Left lobe of liver (tissue), 2 donors: ENCODE results near the gene TCHH. TPM values are rescaled to one million over a fixed set of nuclear protein-coding genes. Genes with fewer than 3 reads are reported as not detected.

Experiments used
- ATAC-seq: fragments of 200-7000 bp; cut with Tn5 transposase; one replicate; pipeline ENCODE4 v1.9.1; 2020; ENCODE audit warnings: mild to moderate bottlenecking, moderate library complexity
- DNase-seq: peaks from one replicate; pipeline ENCODE4 v3.0.0-alpha.2; 2020; ENCODE audit warnings: low spot score
- total RNA-seq: library from RNA; stranded (reverse); gene quantifications from one replicate; pipeline ENCODE4 v1.2.1, GENCODE V29; 2021
- donor health status: DM: no; HTN: no; CAD: no; lungs with moderate emphysema.
- donor health status: DM: no; HTN: yes; CAD: no.

TCHH gene
- total RNA-seq, 1 donor from 2014 or later, result 0.08 TPM

DNA sequence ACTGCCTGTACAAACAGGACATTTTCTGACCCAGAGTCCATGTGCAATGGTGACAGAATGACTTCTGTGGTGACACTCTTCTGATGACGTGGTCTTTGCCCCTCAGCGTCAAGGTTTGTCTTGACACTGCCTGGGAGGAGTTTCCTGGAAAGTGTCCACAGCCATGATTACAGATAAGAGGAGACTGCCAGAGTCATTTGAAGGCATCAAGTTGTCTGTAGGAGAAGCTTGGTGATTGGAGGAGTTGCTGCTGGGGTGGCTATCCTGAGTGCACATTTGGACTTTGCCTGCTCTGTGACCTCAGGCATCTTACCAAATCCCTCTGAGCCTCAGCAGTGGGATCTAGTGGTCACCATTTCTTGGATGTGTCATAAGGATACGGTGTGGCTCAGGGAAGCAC lies 44.1 kb downstream of the TCHH start:
- DNase-seq (no peak), ATAC-seq (no peak)

DNA sequence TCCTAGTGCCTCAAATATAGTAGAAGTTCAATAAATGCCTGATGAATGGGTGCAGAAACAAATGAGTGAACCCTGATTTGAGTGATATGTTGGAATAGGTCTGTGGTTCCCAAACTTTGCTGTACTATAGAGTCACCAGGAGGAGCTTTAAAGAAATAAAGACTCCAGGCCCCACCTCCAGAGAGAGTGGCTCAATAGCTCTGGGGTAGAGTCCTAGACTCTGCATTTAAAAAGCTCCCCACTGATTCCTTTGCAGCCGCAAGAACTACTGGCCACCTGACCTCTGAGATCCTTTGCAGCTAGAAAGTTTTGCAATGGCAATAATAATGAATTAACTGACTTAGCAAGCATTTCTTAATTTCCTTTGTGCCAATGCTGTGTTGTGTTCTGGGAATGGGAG lies 47.3 kb downstream of the TCHH start:
- DNase-seq (no peak), ATAC-seq (no peak)

DNA sequence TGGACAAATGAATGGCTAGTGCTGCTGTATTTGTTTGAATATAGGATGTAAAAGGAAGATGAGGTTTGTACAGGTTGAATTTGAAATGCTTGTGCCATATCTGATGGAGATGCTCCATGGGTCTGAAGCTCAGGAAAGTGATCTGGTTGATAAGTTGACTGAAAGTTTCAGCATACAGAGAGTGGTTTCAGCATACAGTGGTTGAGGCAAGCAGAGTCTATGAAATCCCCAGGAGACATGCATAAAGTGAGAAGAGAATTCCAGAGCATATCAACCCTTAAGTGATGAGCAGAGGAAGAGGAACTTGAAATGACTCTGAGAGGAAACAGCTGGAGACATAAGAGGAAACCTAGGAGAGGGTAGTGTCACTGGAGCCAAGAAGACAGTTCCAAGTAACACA lies 48.1 kb downstream of the TCHH start:
- no peak for DNase-seq
- no peak for ATAC-seq

DNA sequence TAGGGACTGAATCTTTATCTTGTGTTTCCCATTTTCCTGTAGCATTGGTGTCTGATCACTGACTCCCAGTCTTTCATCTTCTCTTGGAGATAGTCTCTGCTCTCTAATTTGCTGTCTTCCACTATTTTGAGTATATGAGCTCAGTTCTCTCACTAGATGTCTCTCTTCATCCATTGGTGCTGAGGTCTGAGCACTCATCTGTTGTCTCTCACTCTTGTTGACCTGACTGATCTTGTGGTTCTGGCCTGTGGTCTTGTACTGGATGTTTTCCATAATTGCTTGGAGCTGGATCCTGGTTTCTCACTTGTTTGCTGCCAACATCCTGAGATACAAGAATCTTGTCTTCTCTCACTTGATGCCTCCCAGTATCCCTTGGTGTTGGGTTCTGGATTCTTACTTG lies 53.3 kb downstream of the TCHH start:
- no peak for DNase-seq
- ATAC-seq, result no peak

Other genes starting within 250 kb of the TCHH start
- 9.3 TPM for gene THEM4, start 205.9 kb downstream of the TCHH start, total RNA-seq
- gene S100A10, start 121.6 kb downstream of the TCHH start, total RNA-seq, result 45.0 TPM
- 14.0 TPM for gene S100A11, start 78.4 kb downstream of the TCHH start, total RNA-seq
- gene TCHHL1, start 26.4 kb downstream of the TCHH start, total RNA-seq, result not detected
- not detected for gene RPTN, start 43.8 kb upstream of the TCHH start, total RNA-seq
- gene HRNR, start 108.7 kb upstream of the TCHH start, total RNA-seq, result not detected
- not detected for gene FLG, start 209.8 kb upstream of the TCHH start, total RNA-seq
- not detected for gene FLG2, start 244.6 kb upstream of the TCHH start, total RNA-seq